Loucy (cell line): ENCODE measurements around the gene TFDP1.

Experiments used
- H2AFZ ChIP-seq: fragments of 200-600 bp; sonication (generic); 2 replicates; pipeline ENCODE4 v1.6.0; 2016; ENCODE audit warnings: antibody characterized with exemption, mild to moderate bottlenecking, low read length, moderate library complexity
- H3F3A ChIP-seq: fragments of 200-600 bp; 2 replicates; pipeline ENCODE4 v1.6.0; 2016; ENCODE audit warnings: antibody characterized with exemption, low read depth, mild to moderate bottlenecking
- H3K27me3 ChIP-seq: fragments of 200-600 bp; sonication (generic); 2 replicates; pipeline ENCODE4 v1.6.1; 2014; ENCODE audit warnings: low read length, mild to moderate bottlenecking; ENCODE audit not compliant: insufficient read depth, poor library complexity, severe bottlenecking
- H3K36me3 ChIP-seq: fragments of 200-600 bp; sonication (generic); 2 replicates; pipeline ENCODE4 v1.6.1; 2016; ENCODE audit warnings: low read length; ENCODE audit not compliant: insufficient read depth
- H3K4me1 ChIP-seq: fragments of 200-600 bp; sonication (generic); 2 replicates; pipeline ENCODE4 v1.5.1; 2014; ENCODE audit warnings: low read length, mild to moderate bottlenecking; ENCODE audit not compliant: insufficient read depth, poor library complexity, severe bottlenecking
- H3K4me2 ChIP-seq: fragments of 200-600 bp; sonication (generic); 2 replicates; pipeline ENCODE4 v1.6.0; 2014; ENCODE audit warnings: antibody characterized with exemption, low read length, low read depth, mild to moderate bottlenecking; ENCODE audit not compliant: poor library complexity, severe bottlenecking
- H3K4me3 ChIP-seq: fragments of 200-600 bp; sonication (generic); 2 replicates; pipeline ENCODE4 v1.5.1; 2014; ENCODE audit warnings: low read length, mild to moderate bottlenecking, mixed read lengths; ENCODE audit not compliant: poor library complexity, severe bottlenecking
- H3K79me2 ChIP-seq: fragments of 200-600 bp; sonication (generic); 2 replicates; pipeline ENCODE4 v1.6.1; 2014; ENCODE audit warnings: low read length; ENCODE audit not compliant: insufficient read depth
- H3K9ac ChIP-seq: fragments of 200-600 bp; sonication (generic); 2 replicates; pipeline ENCODE4 v1.6.0; 2014; ENCODE audit warnings: mild to moderate bottlenecking, low read depth, low read length, moderate library complexity; ENCODE audit not compliant: poor library complexity, severe bottlenecking
- H3K9me2 ChIP-seq: fragments of 200-600 bp; sonication (generic); replicated peaks from 2 replicates; pipeline ENCODE4 v1.6.1; 2016; ENCODE audit warnings: low read depth, low read length, mixed read lengths
- H3K9me3 ChIP-seq: fragments of 200-600 bp; sonication (generic); 2 replicates; pipeline ENCODE4 v1.6.1; 2014; ENCODE audit warnings: mild to moderate bottlenecking, antibody characterized with exemption, low read length, low read depth; ENCODE audit not compliant: insufficient read depth
- H4K20me1 ChIP-seq: fragments of 200-600 bp; sonication (generic); 2 replicates; pipeline ENCODE4 v1.6.0; 2014; ENCODE audit warnings: antibody characterized with exemption, low read length, mild to moderate bottlenecking; ENCODE audit not compliant: insufficient read depth, poor library complexity, severe bottlenecking
- EZH2phosphoT487 ChIP-seq: fragments of 200-600 bp; IDR thresholded peaks from 2 replicates; pipeline ENCODE4 v1.6.1; 2018; ENCODE audit warnings: antibody characterized with exemption, mild to moderate bottlenecking, moderate library complexity, borderline replicate concordance
- TF ChIP-seq, protein P1 (sequence below): fragments of 200-600 bp; sonication (generic); conservative IDR thresholded peaks from 2 replicates; pipeline ENCODE4 v1.5.1; 2014; ENCODE audit warnings: mild to moderate bottlenecking, antibody characterized with exemption, low read length

Gene TFDP1

GRCh38 chr13:113539822-113540221, 44.7 kb upstream of the TFDP1 start:
- Histone ChIP-seq H3K9ac (no peak overlapping the region), H4K20me1 (no peaks in the 10 kb centered on the region)

DNA sequence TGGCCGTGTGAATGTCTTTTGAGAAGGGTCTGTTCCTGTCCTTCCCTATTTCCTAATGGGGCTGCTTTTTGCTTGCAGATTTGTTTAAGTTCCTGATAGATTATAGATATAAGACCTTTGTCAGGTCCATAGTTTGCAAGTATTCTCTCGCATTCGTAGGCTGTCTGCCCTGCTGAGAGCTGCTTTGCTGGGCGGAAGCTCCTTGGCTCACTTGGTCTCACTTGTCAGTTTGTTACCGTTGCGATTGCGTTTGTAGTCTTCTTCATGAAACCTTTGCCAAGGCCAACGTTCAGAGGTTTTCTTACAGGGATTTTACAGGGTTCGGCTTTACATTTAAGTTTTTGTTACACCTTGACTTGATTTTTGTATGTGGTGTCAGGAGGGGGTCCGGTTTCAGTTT, 44.0 kb upstream of the TFDP1 start:
- Histone ChIP-seq H3F3A (no peaks in the 10 kb centered on the region), H3K4me3 (no peak overlapping the region), H3K79me2 (no peaks in the 10 kb centered on the region), H3K9me3 (no peaks in the 10 kb centered on the region), H4K20me1 (no peaks in the 10 kb centered on the region), H3K27me3 (no peaks in the 10 kb centered on the region), H3K36me3 (no peaks in the 10 kb centered on the region), H3K9me2 (no peaks in the 10 kb centered on the region), H3K9ac (no peak overlapping the region), H3K4me2 (no peak overlapping the region), H3K4me1 (no peaks in the 10 kb centered on the region), H2AFZ (no peak overlapping the region)
- TF ChIP-seq, protein P1, sequence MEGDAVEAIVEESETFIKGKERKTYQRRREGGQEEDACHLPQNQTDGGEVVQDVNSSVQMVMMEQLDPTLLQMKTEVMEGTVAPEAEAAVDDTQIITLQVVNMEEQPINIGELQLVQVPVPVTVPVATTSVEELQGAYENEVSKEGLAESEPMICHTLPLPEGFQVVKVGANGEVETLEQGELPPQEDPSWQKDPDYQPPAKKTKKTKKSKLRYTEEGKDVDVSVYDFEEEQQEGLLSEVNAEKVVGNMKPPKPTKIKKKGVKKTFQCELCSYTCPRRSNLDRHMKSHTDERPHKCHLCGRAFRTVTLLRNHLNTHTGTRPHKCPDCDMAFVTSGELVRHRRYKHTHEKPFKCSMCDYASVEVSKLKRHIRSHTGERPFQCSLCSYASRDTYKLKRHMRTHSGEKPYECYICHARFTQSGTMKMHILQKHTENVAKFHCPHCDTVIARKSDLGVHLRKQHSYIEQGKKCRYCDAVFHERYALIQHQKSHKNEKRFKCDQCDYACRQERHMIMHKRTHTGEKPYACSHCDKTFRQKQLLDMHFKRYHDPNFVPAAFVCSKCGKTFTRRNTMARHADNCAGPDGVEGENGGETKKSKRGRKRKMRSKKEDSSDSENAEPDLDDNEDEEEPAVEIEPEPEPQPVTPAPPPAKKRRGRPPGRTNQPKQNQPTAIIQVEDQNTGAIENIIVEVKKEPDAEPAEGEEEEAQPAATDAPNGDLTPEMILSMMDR, result no peak
- TF ChIP-seq EZH2phosphoT487, result no peak

More at GRCh38 chr13:113539822-113540221, 44.7 kb upstream of the TFDP1 start:
- Histone ChIP-seq H3K79me2 (no peaks in the 10 kb centered on the region), H3K27me3 (no peaks in the 10 kb centered on the region), H3K4me2 (no peak overlapping the region), H3K4me3 (no peak overlapping the region), H2AFZ (no peak overlapping the region), H3K36me3 (no peaks in the 10 kb centered on the region), H3K4me1 (no peaks in the 10 kb centered on the region), H3K9me2 (no peaks in the 10 kb centered on the region), H3F3A (no peaks in the 10 kb centered on the region), H3K9me3 (no peaks in the 10 kb centered on the region)
- TF ChIP-seq EZH2phosphoT487, result no peak
- TF ChIP-seq, protein P1, result no peak

DNA sequence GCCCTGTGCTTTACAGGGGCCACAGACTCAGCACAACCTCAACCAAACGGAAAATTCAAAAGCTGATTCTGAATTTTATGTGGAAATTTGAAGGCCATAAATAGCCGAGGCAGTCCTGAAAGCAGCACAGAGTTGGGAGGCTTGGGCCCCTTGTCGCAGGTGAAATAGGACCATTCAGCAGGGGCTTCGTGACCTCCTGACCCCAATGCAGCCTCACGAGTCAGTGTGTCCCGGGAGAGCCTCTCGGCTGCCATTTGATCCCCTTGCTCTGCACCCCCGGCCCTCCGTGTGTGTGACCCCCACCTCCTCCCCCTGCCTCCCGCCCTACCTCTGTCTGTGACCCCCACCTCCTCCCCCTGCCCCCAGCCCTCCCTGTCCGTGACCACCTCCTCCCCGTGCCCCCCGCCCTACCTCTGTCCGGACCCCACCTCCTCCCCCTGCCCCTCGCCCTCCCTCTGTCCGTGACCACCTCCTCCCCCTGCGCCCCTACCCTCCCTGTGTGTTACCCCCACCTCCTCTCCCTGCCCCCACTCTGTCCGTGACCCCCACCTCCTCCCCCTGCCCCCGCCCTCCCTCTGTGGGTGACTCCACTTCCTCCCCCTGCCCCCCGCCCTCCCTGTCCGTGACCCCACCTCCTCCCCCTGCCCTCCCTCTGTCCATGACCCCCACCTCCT, 41.7 kb upstream of the TFDP1 start:
- Histone ChIP-seq H3K27me3 (no peaks in the 10 kb centered on the region), H3K9me3 (no peaks in the 10 kb centered on the region), H3F3A (no peaks in the 10 kb centered on the region), H3K79me2 (no peaks in the 10 kb centered on the region), H3K4me3 (no peak overlapping the region), H3K9ac (no peak overlapping the region), H2AFZ (no peak overlapping the region), H3K4me2 (no peak overlapping the region), H3K36me3 (no peaks in the 10 kb centered on the region), H3K4me1 (no peaks in the 10 kb centered on the region), H3K9me2 (no peaks in the 10 kb centered on the region), H4K20me1 (no peaks in the 10 kb centered on the region)
- TF ChIP-seq, protein P1, result no peak
- TF ChIP-seq EZH2phosphoT487, result no peak
